Measurements from ENCODE around the gene ATF7.
"Not testable (repeated sequence)": the region's sequence is repeated elsewhere in the genome, so short reads cannot be mapped to it uniquely, and the experiment has no call there.

Gene ATF7

DNA sequence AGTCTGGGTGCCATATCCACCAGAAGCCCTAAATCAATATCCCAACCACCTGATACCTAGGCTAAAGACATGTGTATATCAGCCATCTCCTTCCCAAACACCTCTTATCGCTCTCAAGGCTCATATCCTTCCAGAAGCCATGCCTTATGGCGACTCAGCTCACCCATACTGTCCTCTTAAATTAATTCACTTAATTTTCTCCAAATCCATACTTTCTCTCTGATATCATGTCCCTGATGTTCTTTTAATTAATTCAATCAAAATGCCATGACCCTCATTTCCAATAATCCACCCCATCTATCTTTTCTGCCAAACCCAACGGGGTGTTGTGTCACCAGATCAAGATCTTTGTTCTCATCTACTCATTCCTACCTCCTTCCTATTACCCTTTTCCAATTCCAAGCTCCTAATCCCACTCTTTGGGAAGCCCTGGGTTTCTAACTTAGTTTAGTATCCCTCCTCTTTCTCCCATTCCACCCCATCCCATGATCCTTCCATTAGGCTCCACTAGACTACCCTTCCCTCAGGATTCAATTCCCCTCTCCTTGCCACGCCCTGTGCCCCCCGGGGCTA is 723 bp downstream of the ATF7 start:
- DNase-seq = no peak

GRCh38 chr12:53624956-53625355 is 1.2 kb downstream of the ATF7 start:
- no peak for DNase-seq

DNA sequence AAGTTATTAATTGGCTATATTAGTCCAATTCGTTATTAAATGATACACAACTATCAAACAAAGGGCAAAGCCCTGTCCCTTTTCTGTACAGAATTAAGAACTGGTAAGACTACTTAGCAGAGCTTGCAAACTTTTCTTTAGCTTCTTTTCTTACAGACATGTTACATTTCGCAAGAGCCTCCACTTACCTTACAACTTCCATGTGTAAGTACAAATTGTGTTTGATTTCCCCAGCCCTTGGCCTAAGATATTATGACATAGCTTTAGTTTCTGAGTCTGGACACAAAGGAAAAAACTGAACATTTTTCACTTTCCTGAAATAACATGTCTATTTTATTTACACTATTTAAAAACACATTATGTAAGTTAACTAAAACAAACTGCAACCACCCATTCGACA is 1.7 kb downstream of the ATF7 start:
- DNase-seq = no peak

DNA sequence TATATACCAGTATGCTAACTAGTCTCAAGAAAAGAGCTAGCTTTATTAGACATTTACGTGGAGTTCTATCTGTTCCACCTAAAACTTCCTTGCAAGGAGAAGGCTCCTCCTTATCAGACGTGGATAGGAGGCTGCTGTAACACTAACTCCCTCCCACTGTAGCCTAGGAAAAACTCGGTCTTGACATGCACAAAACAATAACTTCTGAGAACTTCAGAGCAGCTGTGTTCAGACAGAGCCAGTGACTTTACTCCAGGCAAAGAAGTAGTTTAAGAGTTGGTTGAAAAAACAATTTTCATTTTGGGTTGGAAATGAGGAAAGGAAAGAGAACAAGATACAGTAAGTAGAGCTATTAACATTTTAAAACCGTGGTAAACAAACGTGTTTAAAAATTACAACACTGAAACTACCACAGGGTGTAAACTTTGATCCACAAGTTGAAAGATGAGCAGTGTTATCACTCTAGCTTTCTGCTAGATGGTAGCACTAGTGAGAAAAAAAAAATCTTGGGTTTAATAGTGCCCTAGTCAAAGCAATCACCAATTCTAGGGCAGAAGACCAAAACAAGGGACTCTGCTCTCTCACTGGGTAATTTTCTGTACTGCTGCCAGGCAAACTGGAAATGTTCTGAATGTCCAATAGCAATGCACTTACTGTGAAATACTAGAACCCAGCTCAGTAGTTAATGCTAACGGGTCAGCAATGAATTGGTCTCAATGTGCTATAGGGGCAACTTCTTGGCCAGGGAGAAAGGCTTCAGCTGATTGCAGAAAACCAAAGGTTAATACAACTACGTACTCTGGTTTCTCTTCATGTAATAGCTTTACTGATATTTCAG is 2.4 kb downstream of the ATF7 start:
- DNase-seq = no peak

GRCh38 chr12:53622724-53623123 is 3.5 kb downstream of the ATF7 start:
- DNase-seq = no peak

GRCh38 chr12:53618275-53618674 is 7.9 kb downstream of the ATF7 start:
- no peak for DNase-seq

DNA sequence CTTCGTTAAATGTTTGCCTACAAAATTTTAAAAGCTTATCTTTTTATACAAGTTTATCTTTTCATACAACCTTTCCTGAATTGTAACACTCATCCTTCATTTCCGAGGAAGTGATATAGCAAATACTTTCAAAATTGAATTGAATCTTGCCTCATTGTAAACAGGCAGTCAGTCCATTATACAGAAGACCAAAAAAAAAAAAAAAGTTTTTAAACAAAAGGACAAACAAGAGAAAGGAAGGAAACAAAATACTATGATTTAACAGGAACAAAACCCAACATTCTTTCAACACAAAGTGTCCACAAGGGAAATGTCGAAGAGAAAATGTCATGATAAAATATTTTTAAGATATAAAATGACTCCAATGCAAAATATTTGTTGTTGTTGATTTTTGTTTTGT is 8.5 kb downstream of the ATF7 start:
- DNase-seq = no peak

GRCh38 chr12:53616950-53617349 is 9.2 kb downstream of the ATF7 start:
- DNase-seq = no peak

GRCh38 chr12:53613821-53614220 is 12.4 kb downstream of the ATF7 start:
- DNase-seq = no peak

- no peak for DNase-seq
These were observed 13.2 kb downstream of the ATF7 start for GRCh38 chr12:53612978-53613377.

DNA sequence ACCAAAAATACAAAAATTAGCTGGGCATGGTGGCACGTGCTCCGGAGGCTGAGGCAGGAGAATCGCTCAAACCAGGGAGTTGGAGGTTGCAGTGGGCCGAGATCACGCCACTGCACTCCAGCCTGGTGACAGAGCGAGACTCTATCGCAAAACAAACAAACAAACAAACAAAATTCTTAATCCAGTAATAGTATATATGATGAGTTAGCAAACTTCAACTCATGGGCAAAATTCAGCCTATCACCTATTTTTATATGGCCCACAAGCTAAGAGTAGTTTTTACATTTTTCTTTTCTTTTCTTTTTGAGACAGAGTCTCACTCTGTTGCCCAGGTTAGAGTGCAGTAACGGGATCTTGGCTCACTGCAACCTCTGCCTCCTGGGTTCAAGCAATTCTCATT is 14.9 kb downstream of the ATF7 start:
- no peak for DNase-seq

DNA sequence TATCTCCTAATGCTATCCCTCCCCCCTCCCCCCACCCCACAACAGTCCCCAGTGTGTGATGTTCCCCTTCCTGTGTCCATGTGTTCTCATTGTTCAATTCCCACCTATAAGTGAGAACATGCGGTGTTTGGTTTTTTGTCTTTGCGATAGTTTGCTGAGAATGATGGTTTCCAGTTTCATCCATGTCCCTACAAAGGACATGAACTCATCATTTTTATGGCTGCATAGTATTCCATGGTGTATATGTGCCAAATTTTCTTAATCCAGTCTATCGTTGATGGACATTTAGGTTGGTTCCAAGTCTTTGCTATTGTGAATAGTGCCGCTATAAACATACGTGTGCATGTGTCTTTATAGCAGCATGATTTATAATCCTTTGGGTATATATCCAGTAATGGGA is 19.5 kb downstream of the ATF7 start:
- DNase-seq = not testable (repeated sequence)

GRCh38 chr12:53604581-53604980 is 21.6 kb downstream of the ATF7 start:
- no peak for DNase-seq

GRCh38 chr12:53603804-53604203 is 22.4 kb downstream of the ATF7 start:
- DNase-seq = no peak

- DNase-seq = no peak
These were observed 23.0 kb downstream of the ATF7 start for GRCh38 chr12:53603196-53603595.

GRCh38 chr12:53602176-53602864 is 23.9 kb downstream of the ATF7 start:
- DNase-seq = peak; percentile 78

- peak; percentile 43 for DNase-seq
These were observed 24.8 kb downstream of the ATF7 start for GRCh38 chr12:53601296-53601847.

DNA sequence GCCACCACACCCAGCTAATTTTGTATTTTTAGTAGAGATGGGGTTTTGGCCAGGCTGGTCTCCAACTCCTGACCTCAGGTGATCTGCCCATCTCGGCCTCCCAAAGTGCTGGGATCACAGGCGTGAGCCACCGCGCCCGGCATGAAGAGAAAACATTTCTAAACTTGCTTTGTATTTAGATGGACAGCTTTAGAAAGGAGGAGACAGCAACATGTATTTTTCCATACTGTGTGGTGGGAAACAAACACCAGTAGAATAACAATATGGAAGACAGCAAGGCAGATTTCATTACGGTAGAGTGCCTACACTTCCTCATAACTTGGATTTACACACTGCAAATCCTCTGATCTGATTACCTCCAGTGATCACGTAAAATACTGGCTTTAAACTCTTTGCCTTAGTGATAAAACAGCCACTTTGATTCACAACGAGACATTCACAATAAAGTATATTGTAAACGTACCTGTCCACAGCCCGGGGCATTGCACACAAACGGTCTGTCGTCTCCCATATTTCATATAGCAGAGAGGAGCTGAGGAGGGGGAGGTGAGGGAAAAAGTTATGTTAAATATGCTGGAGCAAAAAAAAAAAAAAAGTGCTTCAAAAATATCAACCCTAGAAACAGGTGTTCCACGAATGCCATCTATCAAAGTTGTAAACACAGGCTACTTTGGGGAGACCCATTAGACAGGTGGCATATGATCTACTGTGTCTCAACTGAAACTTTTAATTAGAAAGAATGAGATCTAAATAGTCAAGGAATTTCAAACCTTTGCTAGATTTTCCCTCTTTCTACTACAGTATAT is 25.5 kb downstream of the ATF7 start:
- DNase-seq = peak; percentile 40

DNA sequence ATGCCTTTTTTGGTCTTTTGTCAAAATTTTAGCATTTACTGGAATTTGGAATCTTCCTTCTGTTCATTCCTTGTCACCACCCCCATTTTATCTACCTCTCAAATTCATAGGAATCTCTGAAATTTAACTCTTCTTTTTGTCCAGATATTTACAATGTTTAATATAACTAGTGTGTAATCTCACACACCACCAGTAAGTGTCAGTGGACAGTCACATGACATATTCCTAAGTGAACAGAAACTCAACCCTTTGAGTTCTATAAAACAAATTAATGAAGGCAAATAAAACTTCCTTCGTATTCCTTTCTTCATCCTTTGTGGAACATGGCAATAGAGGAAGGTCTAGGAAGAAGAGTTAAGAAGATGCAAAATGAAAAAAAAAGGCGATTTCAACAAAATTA is 26.6 kb downstream of the ATF7 start:
- DNase-seq = no peak

DNA sequence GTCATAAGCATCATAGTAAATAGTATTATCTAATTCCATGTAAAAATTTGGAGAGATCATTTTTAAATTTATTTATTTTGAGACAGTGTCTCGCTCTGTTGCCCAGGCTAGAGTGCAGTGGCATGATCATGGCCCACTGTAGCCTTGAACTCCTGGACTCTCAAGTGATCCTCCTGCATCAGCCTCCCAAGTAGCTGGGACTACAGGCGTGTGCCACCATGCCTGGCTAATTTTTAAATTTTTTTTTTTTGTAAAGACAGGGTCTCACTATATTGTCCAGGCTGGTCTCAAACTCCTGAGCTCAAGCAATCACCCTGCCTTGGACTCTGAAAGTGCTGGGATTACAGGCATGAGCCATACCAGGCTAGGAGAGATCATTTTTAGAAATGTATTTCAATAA is 27.2 kb downstream of the ATF7 start:
- not testable (repeated sequence) for DNase-seq

DNA sequence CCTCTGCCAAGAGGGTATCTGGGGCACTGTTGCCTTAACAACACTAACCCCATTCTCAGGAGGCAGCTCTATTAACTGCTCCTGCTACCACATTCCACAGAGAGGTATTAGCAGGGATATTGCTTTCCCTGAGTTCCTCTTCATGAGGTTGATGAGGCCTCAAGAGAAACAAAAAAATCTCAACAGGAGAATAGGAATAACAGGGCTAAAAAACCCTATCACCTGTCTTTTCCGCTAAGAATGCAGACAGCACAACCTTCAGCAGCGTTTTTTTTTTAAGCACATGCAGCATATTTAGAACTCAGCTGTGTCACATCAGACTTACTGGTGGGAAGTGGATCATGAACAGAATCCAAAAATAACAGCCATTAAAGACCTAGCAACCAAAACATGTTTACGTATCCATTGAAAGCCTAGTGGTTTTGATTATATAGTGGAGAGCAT is 29.2 kb downstream of the ATF7 start:
- no peak for DNase-seq

- DNase-seq = no peak
These were observed 31.1 kb downstream of the ATF7 start for GRCh38 chr12:53594897-53595615.
